ENCODE data around the gene CD163.
"Not testable (repeated sequence)": the region's sequence is repeated elsewhere in the genome, so short reads cannot be mapped to it uniquely, and the experiment has no call there.

The CD163 gene

DNA sequence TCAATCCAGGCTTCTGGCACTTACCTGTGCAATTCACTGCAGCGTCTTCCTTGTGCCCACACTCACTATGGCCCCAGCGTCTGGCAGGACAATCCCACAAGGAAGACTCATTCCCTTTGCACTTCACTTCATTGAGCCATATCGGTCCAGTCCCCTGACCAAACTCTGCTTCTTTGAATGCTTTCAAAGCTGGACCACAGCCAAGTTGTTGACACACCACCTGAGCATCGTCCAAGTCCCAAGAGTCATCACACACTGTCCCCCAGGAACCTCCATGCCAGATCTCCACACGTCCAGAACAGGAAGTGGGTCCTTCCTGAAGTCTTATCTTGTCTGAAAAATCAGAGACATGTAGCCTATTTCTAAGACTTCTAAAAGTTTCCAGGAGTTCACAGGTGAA lies 20.2 kb downstream of the CD163 start:
- Mint-ChIP-seq H3K36me3 (no peaks in the 10 kb centered on the region), H3K27ac (no peak overlapping the region), H3K4me3 (no peak overlapping the region), H3K4me1 (no peaks in the 10 kb centered on the region), H3K9me3 (no peaks in the 10 kb centered on the region)
- ATAC-seq (no peak), DNase-seq (ENCODE audit: low spot score in 2 of 2) (no peak)

DNA sequence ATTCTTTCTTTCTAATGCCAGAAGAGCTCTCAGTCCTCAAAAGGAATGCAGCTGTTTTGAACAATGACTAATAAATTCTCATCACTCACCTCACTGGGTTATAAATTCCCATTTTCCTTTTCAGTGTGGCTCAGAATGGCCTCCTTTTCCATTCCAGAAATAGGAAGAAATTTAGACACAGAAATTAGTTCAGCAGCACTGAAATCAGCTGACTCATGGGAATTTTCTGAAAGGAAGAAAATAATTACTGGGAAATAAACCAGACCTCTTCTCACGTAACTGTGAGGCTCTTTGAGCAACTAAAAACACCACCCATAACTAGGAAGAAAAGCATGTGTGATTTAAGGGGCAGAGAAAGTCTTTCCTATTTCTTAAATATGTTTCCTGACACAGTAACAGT lies 23.8 kb downstream of the CD163 start:
- no peak for ATAC-seq
- no peaks in the 10 kb centered on the region for H3K36me3 Mint-ChIP-seq
- DNase-seq (ENCODE audit: low spot score in 2 of 2) = no peak
- no peak overlapping the region for H3K4me3 Mint-ChIP-seq
- no peaks in the 10 kb centered on the region for H3K9me3 Mint-ChIP-seq
- no peaks in the 10 kb centered on the region for H3K4me1 Mint-ChIP-seq
- H3K27ac Mint-ChIP-seq = no peak overlapping the region

DNA sequence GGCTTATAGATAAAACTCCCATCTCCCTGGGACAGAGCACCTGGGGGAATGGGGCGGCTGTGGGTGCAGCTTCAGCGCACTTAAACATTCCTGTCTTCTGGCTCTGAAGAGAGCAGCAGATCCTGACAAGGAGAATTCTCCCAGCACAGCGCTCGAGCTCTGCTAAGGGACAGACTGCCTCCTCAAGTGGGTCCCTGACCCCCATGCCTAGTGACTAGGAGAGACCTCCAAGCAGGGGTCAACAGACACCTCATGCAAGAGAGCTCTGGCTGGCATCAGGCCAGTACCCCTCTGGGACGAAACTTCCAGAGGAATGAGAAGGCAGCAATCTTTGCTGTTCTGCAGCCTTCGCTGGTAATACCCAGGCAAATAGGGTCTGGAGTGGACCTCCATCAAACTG lies 31.5 kb downstream of the CD163 start:
- H3K9me3 Mint-ChIP-seq = peaks cover 10% of the 10 kb centered on the region
- ATAC-seq (no peak), DNase-seq (ENCODE audit: low spot score in 2 of 2) (no peak)
- no peak overlapping the region for H3K4me3 Mint-ChIP-seq
- no peak overlapping the region for H3K27ac Mint-ChIP-seq
- no peaks in the 10 kb centered on the region for H3K4me1 Mint-ChIP-seq
- H3K36me3 Mint-ChIP-seq = no peaks in the 10 kb centered on the region

DNA sequence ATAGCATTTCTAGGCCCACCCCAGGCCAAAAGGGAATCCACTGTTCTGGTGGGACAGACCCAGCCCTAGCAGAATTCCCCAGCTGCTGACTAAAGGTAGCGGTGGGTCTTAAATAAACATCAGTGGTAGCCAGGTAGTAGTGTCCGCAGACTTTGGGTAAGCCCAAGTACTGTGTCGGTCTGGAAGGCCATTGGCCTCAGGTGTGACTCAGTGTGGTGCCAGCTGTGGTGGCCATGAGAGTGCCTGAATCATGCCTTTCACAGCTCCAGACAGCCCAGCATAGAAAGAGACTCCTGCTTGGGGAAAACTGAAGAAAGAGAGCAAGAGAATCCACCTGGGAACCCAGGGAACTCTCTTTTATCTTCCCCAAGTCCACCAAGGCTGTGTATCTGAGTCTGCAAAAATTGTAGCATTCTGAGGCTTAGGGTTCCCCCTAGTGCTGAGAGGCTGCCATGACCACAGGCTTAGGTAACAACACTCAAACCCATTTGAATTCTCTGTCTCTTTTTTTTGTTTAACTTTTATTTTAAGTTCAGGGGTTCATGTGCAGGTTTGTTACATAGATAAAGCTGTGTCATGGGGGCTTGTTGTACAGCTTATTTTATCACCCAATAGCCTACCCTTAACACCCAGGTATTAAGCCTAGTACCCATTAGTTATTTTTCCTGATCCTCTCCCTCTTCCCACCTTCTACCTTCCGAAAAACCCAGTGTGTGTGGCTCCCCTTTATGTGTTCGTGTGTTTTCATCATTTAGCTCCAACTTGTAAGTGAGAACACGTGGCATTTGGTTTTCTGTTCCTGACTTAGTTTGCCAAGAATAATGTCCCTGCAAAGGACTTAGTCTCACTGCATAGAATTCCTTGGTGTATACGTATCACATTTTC lies 43.0 kb downstream of the CD163 start:
- H3K9me3 Mint-ChIP-seq = no peaks in the 10 kb centered on the region
- H3K27ac Mint-ChIP-seq = no peak overlapping the region
- peak in 1 of 2 donors; percentile 70 for DNase-seq (ENCODE audit: low spot score in 2 of 2)
- H3K4me1 Mint-ChIP-seq = no peaks in the 10 kb centered on the region
- no peak overlapping the region for H3K4me3 Mint-ChIP-seq
- ATAC-seq = peak; percentile 70
- H3K36me3 Mint-ChIP-seq = no peaks in the 10 kb centered on the region

DNA sequence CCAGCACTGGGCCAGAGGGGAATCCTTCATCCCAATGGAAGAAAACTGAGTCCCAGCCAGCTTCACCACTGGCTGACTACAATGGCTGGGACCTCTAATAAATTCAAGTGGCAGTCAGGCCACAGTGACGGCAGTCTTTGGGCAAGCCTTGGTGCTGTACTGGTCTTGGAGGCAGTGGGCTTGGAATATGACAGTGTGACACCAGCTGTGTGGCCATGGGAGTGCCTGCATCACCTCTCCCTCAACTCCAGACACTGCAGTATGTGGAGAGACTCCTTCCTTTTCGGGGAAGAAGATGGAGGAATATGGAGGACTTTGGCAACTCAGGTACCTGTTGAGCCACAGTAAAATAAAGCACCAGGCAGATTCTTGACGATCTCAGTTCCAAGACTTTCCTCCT lies 43.6 kb downstream of the CD163 start:
- H3K36me3 Mint-ChIP-seq = no peaks in the 10 kb centered on the region
- H3K4me1 Mint-ChIP-seq = no peaks in the 10 kb centered on the region

DNA sequence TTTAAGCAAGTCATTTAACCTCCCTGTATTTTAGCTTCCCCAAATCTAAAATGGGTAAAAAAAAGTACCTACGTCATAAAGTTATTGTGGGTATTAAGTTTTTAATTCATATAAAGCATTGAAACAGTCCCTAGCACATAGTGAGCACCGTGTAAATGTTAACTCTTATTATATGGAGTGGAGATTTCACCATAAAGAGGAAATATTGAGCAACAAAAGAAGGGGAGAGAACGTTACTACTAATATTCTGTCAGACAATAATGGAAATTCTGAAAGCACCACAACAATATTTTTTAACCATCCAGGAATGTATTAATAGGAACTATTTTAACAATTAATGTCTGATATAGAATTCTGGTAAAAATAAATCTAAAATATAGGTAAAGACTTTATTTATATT lies 51.8 kb downstream of the CD163 start:
- peaks cover 7% of the 10 kb centered on the region for H3K9me3 Mint-ChIP-seq
- H3K27ac Mint-ChIP-seq = no peak overlapping the region
- no peak for DNase-seq (ENCODE audit: low spot score in 2 of 2)
- ATAC-seq = no peak
- no peaks in the 10 kb centered on the region for H3K36me3 Mint-ChIP-seq
- no peak overlapping the region for H3K4me3 Mint-ChIP-seq
- no peaks in the 10 kb centered on the region for H3K4me1 Mint-ChIP-seq

More for the DNA sequence above, 43.6 kb downstream of the CD163 start:
- Mint-ChIP-seq H3K4me3 (no peak overlapping the region), H3K27ac (no peak overlapping the region), H3K9me3 (no peaks in the 10 kb centered on the region)
- DNase-seq (ENCODE audit: low spot score in 2 of 2) (no peak), ATAC-seq (peak; percentile 19)

DNA sequence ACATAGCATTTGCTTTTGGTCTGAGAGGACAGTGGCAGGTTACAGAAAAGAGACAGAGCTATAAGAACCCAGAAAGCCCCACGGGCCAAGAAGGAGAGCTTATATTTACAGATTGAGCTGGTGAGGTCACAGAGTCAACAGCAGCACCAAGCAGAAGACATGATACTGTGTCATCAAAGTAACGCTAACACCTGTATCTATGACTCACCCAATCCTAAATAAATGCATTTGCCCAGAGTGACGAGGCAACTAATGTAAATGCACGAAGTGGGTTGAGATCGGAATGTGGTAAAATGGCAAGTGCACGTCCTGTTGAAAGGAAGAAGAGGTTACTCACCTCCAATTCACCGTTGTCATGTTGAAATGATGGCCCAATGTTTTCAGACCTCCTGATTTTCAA lies 52.9 kb downstream of the CD163 start:
- Mint-ChIP-seq H3K9me3 (peaks cover 7% of the 10 kb centered on the region), H3K36me3 (no peaks in the 10 kb centered on the region), H3K27ac (no peak overlapping the region), H3K4me3 (no peak overlapping the region), H3K4me1 (no peaks in the 10 kb centered on the region)
- ATAC-seq (no peak), DNase-seq (ENCODE audit: low spot score in 2 of 2) (no peak)

DNA sequence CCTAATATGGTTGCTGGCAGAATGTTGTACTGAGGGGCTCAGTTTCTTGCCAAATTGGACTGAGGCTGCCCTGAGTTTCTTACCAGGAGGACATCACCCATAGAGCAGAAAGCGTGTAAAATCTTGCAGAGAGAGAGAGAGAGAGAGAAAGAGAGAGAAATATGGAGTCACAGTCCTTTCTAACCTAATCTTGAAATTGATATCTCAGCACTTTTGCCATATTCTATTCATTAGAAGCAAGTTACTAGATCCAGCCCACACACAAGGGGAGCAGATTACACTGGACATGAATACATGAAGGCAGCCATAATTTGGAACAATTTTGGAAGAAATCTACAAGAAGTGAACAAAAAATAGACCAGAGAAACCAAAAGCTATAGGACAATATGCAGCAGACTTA lies 55.5 kb downstream of the CD163 start:
- Mint-ChIP-seq H3K4me1 (no peaks in the 10 kb centered on the region), H3K4me3 (no peak overlapping the region), H3K9me3 (no peaks in the 10 kb centered on the region), H3K27ac (no peak overlapping the region), H3K36me3 (no peaks in the 10 kb centered on the region)
- ATAC-seq (no peak), DNase-seq (ENCODE audit: low spot score in 2 of 2) (no peak)

DNA sequence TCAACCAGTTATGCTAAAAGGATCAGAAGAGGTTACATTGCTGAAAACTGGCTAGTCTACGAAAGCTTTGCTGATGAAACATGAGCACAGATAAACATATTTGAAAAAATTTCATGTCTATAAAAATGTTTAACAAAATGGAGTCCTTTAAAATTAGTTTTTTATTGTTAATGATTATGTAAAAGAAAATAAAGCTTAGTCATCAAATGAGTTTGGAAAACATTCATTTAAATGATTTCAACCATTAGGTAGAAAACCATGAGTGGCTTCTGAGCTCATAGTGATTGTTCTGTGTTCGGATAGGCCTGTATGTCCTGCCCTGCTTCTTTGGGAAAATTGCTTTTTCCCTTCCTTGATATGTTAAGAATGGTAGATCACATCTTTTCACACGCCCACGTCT lies 59.0 kb downstream of the CD163 start:
- Mint-ChIP-seq H3K4me1 (peaks cover 5% of the 10 kb centered on the region), H3K9me3 (no peaks in the 10 kb centered on the region), H3K4me3 (no peak overlapping the region), H3K36me3 (no peaks in the 10 kb centered on the region), H3K27ac (no peak overlapping the region)
- DNase-seq (ENCODE audit: low spot score in 2 of 2) (no peak), ATAC-seq (no peak)

DNA sequence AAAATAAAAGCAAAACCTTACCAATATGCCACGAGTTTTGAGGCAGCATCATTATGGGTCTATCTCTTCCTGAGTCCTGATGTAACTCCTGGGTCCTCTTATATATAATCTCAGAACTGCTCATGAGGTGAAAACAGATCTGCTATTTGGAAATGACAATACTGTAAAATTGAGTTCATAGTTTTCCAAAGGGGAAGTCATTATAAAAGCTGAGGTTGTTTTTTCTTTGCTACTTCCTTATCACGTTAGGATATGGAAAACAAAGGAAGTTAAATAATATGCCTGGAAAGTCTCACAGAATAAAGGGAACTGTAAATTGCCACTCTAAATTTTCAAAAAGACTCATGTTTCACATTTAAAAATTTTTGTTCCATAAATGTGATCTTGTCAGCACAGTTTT lies 59.5 kb downstream of the CD163 start, which contains the start of gene CD163L1:
TSS of gene CD163L1 (minus strand) at position 78 of the 400 bp plus-strand sequence. CDS start at position 52, 26 bp downstream.
- no peak within 1 kb of the TSS for H3K27ac Mint-ChIP-seq
- H3K36me3 Mint-ChIP-seq = no peaks in the 10 kb centered on the region
- no peak within 1 kb of the TSS for H3K4me3 Mint-ChIP-seq
- ATAC-seq (no peak), DNase-seq (ENCODE audit: low spot score in 2 of 2) (no peak)
- H3K4me1 Mint-ChIP-seq = peaks cover 7% of the 10 kb centered on the region
- H3K9me3 Mint-ChIP-seq = no peaks in the 10 kb centered on the region

DNA sequence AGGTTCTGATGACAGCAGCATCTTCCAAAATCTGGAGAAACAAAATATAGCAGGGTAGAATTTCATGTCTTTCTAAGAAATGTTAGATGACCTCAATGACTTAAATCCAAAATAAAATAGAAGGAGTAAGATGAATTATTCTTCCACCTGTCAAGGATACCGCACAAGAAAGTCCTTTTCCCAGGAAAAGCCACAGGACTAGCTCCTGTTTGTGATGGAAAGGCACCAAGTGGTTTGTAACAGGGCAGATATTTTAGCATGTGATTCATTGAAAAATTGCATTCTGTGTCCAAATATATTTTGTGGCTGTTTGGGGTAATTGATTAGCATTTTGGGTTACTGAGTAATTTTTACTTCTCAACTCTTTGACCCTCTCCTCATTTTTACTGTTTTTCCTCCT lies 62.4 kb downstream of the CD163 start:
- Mint-ChIP-seq H3K4me1 (peaks cover 7% of the 10 kb centered on the region), H3K9me3 (no peaks in the 10 kb centered on the region), H3K4me3 (no peak overlapping the region), H3K36me3 (no peaks in the 10 kb centered on the region), H3K27ac (no peak overlapping the region)
- ATAC-seq = no peak
- DNase-seq (ENCODE audit: low spot score in 2 of 2) = no peak

DNA sequence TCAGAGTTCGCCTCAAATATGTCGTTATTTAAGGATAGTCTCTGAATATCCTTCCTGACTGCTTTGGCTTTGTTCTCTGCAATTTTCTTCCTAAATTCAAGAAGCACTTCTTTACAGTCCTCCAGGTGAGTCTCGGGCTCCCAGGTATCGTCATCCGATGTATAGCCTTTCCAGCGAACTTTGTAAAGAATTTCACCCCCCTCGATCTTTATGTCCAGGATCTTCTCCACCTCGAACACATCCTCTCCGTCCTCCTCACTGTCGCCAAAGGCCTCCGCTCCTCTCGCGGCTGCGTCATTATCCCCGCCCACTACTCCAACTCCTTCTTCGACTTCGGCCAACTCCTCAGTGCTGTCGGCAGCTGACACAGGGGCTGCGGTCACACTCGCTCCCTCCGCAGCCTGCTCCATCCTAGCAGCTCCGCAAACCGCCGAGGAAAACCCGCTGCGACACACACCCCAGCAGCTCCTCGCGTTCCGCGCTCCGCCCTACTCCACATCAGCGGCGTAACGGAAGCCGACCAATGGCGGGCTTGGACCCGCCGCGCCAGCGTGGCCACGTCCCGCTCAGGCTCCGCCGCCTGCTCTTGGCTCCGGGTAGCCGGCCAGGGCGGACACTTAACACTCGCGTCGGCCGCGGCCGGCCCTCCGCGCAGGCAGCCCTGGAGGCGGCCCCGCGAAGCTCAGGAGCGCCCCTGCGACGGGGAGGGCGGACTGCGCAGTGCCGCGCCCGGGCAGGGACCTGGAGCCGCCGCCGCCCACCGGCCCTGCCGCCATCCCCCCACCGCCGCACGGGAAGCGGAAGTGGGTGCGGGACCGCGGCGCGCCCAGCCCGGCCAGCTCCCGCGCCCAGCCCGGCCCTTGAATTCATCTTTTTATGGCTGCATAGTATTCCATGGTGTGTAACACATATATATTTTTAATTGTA lies 63.7 kb downstream of the CD163 start:
- peak in 1 of 2 donors; percentile 65 for DNase-seq (ENCODE audit: low spot score in 2 of 2)
- H3K27ac Mint-ChIP-seq = no peak overlapping the region
- no peaks in the 10 kb centered on the region for H3K9me3 Mint-ChIP-seq
- no peaks in the 10 kb centered on the region for H3K36me3 Mint-ChIP-seq
- peak; percentile 89 for ATAC-seq
- H3K4me1 Mint-ChIP-seq = peaks cover 7% of the 10 kb centered on the region
- peak overlapping the region; percentile 71 for H3K4me3 Mint-ChIP-seq

DNA sequence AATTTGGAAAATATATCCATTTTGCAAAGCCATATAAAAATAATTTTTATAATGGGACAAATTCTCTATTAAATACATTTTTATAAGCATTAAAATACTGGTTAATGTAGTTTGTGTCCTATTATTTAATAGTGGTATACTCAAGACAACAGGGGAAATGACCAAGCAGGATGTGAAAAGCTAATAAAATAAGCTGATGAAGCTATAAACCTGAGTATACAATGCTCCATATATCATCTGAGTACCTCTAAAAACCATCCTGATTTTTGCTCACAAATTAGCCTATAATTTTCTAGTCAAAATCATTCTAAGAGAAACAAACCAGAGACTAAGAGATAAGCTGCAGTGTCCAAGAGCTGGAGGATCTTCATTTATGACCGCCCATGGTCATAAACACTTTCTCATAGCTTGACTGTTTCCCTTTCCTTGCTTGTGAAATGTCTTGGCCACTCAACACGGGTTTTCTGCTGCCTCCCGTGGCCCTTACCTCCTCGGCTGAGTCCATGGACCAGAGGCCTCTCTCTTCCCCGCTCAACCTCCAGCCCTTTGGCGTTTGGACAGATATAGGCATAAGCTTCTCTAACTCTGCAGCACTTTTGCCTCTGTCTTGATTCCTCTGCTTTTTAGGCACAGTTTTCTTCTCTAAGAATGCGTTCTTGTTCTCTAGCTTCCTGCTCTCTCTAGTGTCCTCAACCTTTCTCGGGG lies 65.1 kb downstream of the CD163 start:
- H3K27ac Mint-ChIP-seq; H3K4me1 Mint-ChIP-seq; DNase-seq (ENCODE audit: low spot score in 2 of 2); H3K36me3 Mint-ChIP-seq; H3K4me3 Mint-ChIP-seq; H3K9me3 Mint-ChIP-seq; ATAC-seq: not testable (repeated sequence)

DNA sequence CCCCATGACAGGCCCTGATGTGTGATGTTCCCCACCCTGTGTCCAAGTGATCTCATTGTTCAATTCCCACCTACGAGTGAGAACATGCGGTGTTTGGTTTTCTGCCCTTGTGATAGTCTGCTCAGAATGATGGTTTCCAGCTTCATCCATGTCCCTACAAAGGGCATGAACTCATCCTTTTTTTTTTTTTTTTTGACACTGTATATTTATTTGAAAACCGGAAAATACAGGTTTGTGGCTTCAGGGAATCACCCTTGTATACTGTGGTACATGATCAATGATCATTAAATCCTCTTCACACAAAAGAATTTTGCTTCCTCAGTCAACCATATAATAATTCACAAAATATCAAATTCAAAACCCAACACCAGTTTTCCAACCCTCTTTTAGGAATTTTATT lies 66.1 kb downstream of the CD163 start:
- H3K27ac Mint-ChIP-seq, ATAC-seq: not testable (repeated sequence)

DNA sequence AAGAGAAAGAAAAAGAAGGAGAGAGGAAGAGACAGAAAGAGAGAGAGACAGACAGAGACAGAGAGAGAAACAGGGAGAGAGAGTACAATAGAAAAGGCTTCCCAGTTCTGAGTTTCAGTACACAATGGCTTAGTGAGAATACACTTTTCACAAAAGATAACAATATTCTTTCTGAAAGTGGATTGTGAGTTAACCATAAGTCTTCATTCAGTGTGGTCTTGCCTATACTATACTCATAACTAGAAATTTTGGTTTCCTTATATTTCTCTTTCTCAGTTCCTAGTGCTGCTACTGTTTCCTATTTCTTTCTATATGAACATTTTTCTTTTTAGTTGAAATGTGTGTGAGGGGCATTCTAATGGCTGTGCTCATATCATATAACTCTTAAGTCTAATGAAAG lies 68.9 kb downstream of the CD163 start:
- H3K9me3 Mint-ChIP-seq = no peaks in the 10 kb centered on the region
- peak; percentile 67 for ATAC-seq
- no peak overlapping the region for H3K4me3 Mint-ChIP-seq
- H3K4me1 Mint-ChIP-seq = peaks cover 3% of the 10 kb centered on the region
- no peak for DNase-seq (ENCODE audit: low spot score in 2 of 2)
- no peak overlapping the region for H3K27ac Mint-ChIP-seq
- H3K36me3 Mint-ChIP-seq = no peaks in the 10 kb centered on the region

More for the DNA sequence above, 66.1 kb downstream of the CD163 start:
- not testable (repeated sequence) for DNase-seq (ENCODE audit: low spot score in 2 of 2); H3K4me1 Mint-ChIP-seq; H3K36me3 Mint-ChIP-seq; H3K4me3 Mint-ChIP-seq; H3K9me3 Mint-ChIP-seq

Data from stimulated activated effector memory CD8-positive, alpha-beta T cell treated with anti-CD3 and anti-CD28 coated beads, Interleukin-12 subunit alpha, Interleukin-12 subunit beta, amount 100 ng/mL, for 72 hours (primary cell).